HG03135 (cell line): ENCODE data around the gene RLIM.

Experiments used
- ATAC-seq: cut with Tn5 transposase; IDR thresholded peaks from one replicate; pipeline ENCODE4 v1.9.1; 2021; ENCODE audit warnings: mild to moderate bottlenecking, moderate library complexity; ENCODE audit not compliant: unreplicated experiment

Gene RLIM

DNA sequence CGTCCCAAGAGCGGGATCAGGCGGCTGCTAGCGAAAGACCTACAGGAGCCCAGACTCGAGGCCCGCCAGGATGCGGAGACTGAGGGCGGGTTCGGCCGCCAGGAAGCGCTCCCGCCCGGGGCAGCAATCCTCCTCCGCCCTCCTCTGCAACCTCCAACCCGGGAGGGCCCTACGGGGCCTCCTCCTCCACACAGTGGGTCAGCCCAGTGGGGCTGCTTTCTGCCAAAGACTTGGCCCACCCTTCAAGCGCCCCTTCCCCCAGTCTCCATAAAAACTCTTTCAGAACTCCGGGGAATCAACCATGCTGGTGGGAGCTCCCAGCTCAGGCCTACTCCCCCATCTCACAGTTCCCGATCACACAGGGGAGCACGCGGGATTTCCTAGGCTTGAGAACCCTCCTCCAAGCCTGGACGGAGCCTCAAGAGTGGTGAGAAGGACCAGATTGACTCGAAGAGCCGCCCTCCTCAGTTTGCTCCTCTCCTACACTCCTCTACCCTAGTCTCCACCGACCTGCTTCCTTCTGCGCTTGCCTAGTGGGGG lies 77.5 kb downstream of the RLIM start:
- peak; percentile 21 for ATAC-seq

GRCh38 chrX:74536152-74536831 lies 78.1 kb downstream of the RLIM start:
- ATAC-seq, result peak; percentile 57

DNA sequence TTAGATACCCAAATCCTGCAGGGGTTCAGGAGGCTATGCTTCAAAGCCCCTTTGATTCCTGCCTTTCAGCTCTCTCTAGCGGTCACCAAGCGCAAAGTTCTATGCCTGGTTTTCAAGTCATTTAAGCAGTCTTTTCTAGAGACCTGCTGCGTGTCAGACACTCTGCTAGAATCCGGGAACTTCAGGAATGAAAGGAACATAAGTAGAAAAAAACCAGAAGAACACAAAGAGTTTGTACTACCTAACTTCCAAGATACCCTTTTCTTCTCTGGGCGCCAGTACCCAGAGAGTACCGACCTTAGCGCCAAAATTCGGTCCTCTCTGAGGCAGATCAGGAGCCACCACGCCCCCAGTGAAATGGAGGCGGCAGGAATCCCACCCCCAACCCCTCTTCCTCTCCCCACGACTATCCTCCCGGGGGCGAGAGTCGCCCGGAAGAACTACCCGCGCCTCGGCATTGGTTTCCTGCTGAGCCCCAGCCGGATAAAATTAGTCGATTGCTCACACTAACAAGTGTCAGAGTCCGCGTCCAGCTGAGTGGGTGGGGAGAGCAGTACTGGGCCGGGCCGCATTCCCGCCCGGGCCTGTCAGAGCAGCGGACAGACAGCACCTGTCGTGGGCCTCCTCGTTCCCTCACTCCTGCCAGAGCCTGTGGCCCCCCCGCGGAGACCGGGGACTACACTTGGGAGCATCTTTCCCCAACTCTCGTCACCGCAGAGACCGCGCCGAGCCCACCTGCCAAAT lies 78.8 kb downstream of the RLIM start:
- no peak for ATAC-seq
